ENCODE data around the gene TTC28.

DNA sequence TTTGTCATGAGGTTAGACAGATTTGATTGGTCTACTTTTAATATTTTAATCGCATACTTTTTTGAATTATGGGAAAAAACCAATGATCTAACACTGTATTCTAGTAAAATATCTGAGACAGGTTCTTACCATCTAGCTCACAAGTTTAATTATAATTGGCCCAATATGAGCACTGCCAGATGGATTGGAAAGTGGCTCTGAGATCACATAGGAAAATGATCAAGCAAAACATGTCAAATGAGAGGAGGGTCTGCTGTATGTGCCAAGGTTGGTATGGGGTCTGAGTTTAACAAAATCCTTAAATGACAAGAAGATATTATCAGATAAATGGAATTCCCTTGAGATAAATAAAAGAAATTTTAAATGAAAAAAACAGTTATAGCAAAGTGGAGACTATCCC is 264.7 kb downstream of the TTC28 start:
- no peak for TF ChIP-seq EZH2phosphoT487 (IDR thresholded peaks at IDR 0.05; ENCODE audit: borderline replicate concordance)
- TF ChIP-seq, protein P1, sequence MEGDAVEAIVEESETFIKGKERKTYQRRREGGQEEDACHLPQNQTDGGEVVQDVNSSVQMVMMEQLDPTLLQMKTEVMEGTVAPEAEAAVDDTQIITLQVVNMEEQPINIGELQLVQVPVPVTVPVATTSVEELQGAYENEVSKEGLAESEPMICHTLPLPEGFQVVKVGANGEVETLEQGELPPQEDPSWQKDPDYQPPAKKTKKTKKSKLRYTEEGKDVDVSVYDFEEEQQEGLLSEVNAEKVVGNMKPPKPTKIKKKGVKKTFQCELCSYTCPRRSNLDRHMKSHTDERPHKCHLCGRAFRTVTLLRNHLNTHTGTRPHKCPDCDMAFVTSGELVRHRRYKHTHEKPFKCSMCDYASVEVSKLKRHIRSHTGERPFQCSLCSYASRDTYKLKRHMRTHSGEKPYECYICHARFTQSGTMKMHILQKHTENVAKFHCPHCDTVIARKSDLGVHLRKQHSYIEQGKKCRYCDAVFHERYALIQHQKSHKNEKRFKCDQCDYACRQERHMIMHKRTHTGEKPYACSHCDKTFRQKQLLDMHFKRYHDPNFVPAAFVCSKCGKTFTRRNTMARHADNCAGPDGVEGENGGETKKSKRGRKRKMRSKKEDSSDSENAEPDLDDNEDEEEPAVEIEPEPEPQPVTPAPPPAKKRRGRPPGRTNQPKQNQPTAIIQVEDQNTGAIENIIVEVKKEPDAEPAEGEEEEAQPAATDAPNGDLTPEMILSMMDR (conservative IDR thresholded peaks at IDR 0.05; ENCODE audit: low read length): no peak

Measured in Loucy (cell line).